ENCODE measurements around the gene TMEM59L.

Gene TMEM59L

DNA sequence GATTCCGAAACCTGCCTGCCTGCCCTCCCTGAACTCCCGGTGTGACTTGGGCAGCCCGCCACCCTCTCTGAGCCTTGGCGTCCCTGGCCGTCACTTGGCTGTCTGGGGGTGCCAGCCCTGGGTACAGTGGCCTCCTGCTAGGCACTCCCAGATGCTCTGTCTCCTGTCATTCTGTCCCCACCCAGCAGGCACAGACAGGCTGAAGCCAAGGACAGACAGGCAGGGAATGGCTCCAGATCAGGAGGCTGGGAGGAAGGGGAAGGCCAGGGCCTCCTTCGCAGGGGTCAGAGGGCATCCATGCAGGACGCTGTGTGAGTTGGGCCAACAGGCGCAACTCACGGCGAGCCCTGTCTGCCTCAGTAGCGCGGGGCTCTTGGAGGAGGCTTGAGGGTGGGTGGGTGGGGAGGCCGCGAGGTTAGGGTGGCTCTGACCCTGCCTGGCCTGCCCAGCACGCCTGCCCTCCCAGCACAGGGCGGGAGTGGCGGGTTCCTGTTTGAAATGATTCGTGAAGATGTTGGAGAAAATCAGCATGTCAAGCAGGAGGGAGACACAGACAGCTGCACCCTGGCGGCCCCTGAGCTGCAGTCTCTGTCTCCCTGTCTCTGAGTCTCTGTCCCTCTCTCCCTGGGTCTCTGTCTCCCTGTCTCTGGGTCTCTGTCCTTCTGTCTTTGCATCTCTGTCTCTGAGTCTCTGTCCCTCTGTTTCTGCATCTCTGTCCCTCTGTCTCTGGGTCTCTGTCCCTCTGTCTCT lies 43.8 kb downstream of the TMEM59L start:
- in situ Hi-C loops (cut with MboI; ENCODE audit: low sequenced_read_pairs) = no loop called here

DNA sequence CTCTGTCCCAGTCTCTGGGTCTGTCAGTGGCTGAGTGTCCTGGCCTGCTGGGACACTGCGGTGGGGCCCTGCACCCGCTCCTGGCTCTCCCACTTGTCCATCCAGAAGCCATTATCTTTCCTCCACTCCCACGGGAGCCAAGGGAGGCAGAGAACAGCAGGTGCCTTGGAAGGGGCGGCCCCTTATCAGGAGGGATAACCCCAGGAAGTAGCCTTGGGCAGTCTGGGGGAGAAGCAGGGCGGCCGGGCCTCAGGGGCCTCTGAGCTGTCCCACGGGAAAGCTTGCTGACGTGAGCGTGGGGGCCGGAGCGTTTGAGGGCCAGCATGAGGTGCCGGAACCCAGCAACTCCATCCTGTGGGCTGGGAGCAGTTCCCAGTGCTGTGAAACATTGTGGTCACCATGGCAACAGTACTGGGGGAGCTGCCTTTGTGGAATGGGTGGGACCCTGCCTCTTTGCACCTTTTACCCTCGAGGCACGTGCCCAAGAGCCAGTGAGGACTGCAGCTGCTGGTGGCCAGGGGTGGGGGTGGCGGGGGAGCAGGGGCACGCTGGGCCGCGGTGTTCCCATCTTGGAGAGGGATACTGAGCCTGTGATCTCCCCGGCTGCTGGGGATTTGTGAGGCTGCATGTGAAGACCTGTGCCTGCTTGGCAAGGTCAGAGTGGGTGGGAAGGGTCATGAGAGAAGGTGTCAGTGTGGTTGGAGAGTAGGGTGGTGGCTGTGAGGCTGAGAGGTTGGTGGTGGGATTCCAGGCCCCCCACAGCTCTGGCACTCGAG lies 45.1 kb downstream of the TMEM59L start:
- in situ Hi-C loops (cut with MboI; ENCODE audit: low sequenced_read_pairs) = no loop called here

DNA sequence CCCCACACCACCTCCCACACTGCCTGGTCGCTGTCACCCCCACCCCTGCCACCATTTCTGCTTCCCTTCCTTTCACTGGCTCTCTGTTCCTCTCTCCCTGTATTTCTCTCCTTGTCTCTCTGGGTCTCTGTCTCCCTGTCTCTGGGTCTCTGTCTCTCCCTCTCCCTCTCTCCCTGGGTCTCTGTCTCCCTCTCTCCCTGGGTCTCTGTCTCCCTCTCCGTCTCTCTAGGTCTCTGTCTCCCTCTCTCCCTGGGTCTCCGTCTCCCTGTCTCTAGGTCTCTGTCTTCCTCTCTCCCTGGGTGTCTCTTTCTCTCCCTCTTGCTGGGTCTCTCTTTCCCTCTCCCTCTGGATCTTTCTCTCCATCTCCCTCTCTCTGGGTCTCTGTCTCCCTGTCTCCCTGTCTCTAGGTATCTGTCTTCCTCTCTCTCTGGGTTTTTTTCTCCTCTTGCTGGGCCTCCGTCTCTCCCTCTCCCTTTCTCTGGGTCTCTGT lies 45.7 kb downstream of the TMEM59L start:
- in situ Hi-C loops (cut with MboI; ENCODE audit: low sequenced_read_pairs) = no loop called here

DNA sequence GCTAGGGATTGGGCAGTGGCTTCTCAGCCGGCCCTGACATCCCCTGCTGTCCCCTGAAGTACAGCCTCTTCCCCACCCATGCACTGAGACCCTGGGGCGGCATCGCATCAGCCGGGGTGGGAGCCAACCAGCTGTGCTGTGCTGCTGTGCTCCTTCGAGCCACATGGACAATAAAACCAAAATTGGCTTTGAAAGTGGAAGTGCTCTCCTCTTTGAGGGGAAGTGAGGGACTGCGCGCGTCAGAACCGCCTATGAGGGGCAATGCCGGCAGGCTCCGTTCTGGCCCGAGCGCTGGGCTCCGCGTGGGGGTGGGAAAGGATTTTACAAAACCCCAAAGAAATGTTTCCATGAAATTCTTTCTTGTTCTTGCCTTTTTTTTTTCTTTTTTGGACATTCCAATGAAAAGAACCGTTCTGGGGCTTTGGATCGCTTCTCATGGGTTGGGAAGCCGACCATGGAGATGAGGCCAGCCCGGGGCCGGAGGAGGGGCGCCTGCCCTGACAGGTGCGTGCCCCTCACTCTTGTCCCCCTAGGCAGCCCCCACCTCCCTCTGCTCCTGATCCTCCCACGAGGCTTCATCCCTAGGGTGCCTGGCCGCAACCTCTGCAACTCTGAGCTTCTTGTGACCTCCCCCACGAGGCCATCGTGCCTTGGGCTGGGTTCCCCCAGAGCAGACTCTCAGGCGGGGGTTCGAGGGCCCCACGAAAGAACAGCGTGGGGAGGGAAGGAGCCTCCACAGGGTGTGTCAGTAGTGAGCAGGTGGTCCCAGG lies 46.8 kb downstream of the TMEM59L start:
- in situ Hi-C loops (cut with MboI; ENCODE audit: low sequenced_read_pairs) = no loop called here

DNA sequence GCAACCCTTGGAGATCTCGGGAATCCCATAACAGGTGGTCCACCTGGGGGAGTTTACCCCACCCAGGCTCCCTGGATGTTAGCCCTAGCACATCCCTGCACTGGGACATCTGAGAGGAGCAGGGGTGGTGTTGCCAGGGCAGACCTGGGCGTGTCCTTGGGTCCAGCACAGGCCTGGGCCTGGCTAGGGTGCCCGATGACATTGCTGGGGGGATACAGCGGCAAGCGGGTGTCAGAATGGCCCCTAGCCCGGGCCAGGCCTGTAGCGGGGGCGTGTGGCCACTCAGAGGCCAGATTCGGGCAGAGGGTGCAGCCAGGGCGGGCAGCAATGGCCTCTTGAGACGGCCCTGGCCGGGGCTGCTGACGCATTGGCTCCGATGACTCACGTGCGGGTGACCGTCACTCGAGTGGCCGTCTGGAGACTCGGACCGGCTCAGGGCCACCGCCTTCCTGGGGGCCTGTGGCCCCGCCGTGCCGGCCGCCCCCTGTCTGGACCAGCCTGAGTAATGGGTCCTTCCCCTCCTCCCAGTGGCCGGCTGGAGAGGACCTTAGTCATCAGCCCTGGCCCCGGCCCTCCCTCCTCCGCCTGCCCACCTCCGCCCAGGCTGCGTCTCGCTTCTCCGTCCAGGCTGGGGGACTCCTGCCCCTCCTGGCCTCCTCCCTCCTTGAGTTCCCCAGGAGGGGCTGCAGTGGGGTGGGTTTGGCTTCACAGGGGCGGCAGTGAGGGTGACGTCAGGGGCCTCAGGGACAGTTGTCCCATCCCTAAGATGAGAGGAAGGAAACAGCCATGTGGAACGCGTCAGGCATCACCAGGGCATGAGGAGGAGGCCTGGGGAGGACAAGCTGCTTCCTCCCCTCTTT lies 47.6 kb downstream of the TMEM59L start:
- in situ Hi-C loops (cut with MboI; ENCODE audit: low sequenced_read_pairs) = no loop called here

DNA sequence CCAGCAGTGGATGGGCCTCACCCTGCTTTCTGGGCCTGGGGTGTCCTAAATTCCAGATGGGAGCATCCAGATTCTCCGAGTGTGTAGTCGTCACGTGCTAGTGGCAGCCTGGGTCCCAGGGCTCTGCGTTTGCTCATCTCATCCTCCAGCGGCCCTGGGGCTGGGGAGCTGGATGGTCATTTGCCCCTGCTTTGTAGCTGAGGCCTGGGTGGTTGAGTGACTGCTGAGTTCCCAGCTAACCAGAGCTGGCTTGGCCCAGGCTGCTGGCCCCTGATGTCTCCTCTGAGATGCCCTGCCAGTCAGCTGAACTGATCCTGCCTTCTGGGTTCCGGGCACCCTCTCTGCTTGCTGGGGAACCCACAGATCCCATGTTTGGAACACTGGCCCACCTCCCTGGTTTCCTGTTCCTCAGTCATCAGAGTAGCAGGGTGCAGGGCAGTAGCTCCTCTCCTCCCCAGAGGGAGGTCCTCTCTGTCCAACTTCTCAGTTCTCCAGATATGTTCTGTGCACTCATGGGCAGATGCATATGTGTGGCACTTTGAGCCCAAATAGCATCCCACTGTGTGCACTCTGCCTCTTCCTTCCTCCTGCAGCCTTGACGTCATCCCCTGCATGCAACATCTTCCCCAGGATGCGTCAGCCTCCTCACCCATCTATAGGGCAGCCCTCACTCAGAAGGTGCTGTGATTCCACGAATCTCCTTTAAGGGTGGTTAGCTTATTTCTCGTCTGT lies 48.4 kb downstream of the TMEM59L start:
- in situ Hi-C loops (cut with MboI; ENCODE audit: low sequenced_read_pairs) = no loop called here

DNA sequence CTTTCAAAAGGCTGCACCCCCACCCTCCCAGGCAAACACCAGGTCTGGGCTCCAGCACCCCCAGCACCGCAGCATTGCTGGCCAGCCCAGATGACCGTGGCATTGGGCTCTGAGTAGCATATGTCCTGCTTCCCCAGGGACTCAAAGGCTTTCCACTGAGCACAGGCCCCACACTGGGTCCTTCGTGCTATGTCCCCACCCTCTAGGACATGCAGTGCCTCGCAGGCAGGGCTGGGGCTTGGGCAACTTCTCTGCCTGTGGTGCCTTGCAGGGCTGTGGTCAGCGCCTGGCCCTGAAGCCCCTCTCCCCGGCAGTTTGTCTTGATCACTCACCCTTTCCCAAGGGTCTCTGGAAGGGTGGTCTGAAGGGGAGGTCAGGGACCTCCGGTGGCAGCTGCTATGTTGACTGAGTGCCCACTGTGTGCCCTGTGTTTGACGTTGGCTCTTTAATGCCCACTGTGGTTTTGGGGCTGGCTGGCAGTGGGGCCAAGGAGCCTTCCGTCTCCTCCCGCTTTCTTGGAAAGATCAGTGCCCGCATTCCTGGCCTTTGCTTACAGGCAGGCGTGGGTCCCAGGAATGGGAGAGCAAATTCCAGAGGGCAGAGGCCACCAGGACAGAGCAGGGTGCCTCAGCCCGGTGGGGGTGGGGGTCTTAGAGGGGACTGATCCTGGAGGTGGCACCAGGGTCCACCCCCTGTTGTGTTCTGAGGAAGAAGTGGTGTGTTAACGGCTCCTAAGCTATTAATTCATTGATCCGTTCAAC lies 50.5 kb downstream of the TMEM59L start:
- in situ Hi-C loops (cut with MboI; ENCODE audit: low sequenced_read_pairs) = no loop called here

DNA sequence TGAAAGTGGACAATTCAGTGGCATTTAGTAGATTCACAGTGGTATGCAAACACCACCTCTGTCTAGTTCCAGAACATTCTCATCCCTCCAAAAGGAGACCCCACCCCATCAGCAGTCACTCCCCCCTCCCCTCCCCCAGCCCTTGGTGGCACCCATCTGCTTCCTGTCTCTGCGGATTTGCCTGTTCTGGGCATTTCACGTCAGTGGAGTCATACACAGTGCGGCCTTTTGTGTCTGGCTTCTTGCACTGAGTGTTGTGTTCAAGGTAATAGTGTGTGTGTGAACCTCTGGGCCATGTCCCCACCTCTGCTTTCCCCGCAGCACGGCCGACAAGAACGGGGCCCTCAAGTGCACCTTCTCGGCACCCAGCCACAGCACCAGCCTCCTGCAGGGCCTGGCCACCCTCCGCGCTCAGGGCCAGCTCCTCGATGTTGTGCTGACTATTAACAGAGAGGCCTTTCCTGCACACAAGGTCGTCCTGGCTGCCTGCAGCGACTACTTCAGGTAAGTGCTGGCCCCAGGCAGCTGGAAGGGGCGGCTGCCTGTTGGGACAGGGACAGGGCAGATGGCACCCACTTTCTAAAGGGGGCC lies 51.4 kb downstream of the TMEM59L start:
- in situ Hi-C loops (cut with MboI; ENCODE audit: low sequenced_read_pairs) = no loop called here

DNA sequence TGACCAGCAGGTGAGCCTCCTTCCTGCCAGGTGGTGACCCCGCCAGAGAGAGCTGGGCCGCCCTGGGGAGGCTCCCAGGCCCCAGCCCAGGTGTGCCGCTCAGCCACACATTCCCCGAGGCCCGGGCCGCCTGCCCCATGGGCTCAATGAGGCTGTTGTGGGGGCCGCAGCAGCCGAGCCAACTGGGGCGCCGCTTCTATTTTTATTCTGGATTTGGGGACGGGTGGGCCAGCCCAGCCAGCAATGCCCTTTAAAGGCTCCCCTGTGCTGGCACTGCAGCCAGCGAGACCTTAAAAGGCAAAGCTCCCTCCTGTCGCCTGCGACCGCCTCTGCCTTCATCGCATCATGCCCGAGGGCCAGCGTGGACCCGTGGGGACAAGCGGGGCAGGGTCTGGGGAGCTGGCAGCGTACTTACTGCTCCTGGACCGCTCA lies 53.1 kb downstream of the TMEM59L start:
- in situ Hi-C loops (cut with MboI; ENCODE audit: low sequenced_read_pairs) = no loop called here

DNA sequence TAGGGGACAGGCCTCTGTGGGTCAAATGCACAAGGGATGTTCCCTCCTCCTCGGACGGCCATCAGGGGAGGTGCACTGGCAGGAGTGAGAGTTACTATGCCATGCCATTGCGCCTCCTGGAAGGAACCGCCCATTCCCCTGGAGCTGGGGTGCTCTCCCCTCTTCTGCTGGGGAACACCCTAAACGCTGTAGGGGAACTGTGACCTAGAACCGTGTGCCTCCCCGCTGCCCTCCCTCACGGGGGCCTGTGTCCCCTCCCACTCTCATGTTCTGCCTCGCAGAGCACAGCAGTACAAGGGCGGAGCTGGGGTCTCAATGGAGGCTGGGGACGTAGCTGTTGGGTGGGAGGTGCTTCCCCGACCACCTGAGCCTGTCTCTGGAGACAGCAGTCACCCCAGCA lies 53.6 kb downstream of the TMEM59L start:
- in situ Hi-C loops (cut with MboI; ENCODE audit: low sequenced_read_pairs) = no loop called here

DNA sequence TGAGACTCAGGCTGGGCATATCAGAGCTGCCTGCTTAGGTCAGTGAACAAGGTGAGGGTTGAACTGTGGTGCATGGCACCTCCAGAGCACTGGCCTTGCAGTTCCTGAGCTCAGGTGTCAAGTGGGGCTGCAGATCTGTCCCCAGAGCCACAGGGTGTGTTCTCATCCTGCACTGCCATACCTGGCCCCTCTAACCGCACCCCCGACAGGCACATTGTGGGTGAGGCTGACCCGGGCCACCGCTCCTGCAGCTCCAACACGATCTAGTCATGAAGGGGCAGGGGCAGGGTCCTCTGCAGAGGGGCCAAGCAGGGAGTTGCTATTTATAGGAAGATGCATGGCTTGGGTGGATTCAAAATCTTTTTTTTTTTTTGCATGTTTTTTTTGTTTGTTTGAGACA lies 54.1 kb downstream of the TMEM59L start:
- in situ Hi-C loops (cut with MboI; ENCODE audit: low sequenced_read_pairs) = no loop called here

DNA sequence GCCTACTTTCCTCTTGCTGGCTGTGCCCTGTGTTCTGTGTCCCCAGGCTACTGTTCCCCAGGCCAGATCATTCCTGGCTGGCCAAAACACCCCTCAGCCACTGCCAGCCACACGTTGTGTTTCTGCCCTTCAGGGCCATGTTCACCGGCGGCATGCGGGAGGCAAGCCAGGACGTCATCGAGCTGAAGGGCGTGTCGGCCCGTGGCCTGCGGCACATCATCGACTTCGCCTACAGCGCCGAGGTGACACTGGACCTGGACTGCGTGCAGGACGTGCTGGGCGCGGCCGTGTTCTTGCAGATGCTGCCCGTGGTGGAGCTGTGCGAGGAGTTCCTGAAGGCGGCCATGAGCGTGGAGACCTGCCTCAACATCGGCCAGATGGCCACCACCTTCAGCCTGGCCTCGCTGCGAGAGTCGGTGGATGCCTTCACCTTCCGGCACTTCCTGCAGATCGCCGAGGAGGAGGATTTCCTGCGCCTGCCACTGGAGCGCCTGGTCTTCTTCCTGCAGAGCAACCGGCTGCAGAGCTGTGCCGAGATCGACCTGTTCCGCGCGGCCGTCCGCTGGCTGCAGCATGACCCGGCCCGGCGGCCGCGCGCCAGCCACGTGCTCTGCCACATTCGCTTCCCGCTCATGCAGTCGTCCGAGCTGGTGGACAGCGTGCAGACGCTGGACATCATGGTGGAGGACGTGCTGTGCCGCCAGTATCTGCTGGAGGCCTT lies 55.0 kb downstream of the TMEM59L start:
- in situ Hi-C loops (cut with MboI; ENCODE audit: low sequenced_read_pairs) = no loop called here

DNA sequence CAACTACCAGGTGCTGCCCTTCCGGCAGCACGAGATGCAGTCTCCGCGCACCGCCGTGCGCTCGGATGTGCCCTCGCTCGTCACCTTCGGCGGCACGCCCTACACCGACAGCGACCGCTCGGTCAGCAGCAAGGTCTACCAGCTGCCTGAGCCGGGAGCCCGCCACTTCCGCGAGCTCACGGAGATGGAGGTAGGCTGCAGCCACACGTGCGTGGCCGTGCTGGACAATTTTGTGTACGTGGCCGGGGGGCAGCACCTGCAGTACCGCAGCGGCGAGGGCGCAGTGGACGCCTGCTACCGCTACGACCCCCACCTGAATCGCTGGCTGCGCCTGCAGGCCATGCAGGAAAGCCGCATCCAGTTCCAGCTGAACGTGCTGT lies 55.6 kb downstream of the TMEM59L start:
- in situ Hi-C loops (cut with MboI; ENCODE audit: low sequenced_read_pairs) = no loop called here

DNA sequence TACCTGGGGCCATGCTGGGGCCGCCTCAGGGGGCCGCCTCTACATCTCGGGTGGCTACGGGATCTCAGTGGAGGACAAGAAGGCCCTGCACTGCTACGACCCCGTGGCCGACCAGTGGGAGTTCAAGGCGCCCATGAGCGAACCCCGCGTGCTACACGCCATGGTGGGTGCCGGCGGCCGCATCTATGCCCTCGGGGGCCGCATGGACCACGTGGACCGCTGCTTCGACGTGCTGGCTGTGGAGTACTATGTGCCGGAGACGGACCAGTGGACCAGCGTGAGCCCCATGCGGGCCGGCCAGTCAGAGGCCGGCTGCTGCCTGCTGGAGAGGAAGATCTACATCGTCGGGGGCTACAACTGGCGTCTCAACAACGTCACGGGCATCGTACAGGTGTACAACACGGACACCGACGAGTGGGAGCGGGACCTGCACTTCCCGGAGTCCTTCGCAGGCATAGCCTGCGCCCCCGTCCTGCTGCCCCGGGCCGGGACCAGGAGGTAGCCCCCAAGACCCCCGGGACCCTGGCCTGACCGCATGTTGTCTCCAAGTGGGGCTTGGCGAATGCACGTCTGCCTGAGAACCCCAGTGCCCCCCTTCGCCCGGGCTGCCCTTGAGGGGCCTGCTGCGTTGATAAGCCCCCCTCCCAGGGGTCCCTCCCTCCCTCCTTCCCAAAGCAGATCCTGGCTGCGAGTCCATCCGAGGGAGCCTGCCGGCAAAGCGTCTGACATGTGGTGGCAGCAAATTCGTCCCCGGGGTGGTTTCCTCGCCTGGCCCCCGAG lies 56.3 kb downstream of the TMEM59L start:
- in situ Hi-C loops (cut with MboI; ENCODE audit: low sequenced_read_pairs) = no loop called here

DNA sequence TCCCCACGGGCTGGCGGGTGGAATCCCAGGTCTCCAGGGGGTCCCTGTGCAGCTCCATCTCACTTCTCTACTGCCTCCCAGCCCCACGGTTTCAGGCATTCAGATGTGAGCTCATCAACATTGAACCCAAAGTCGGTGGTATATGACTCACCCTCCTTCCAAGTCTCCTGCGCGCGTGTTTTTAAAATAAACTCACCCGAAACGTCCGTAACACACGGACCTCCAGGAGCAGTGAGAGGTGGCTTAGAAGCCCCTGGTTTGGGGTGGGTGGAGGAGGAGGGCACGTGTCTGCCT lies 56.8 kb downstream of the TMEM59L start:
- in situ Hi-C loops (cut with MboI; ENCODE audit: low sequenced_read_pairs) = no loop called here

DNA sequence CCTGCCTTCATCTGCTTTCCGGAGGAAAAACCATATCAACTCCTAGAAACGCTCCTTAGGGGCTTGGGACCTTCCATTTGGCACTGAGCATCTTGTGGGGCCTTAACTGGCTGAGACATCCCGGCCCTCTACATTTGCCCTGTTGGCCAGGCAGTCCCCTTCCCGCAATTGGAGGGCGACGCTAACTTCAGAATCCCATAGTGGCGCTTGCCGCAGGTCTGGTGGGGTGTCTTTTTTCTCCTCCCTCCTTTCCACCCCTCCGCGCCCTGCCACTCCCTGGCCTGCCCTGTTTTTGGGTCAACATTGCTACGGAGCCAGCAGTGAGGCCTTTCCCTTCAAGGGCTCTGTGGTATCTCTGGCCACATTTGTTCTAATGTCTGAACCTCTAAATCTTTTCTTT lies 57.2 kb downstream of the TMEM59L start:
- in situ Hi-C loops (cut with MboI; ENCODE audit: low sequenced_read_pairs) = no loop called here

DNA sequence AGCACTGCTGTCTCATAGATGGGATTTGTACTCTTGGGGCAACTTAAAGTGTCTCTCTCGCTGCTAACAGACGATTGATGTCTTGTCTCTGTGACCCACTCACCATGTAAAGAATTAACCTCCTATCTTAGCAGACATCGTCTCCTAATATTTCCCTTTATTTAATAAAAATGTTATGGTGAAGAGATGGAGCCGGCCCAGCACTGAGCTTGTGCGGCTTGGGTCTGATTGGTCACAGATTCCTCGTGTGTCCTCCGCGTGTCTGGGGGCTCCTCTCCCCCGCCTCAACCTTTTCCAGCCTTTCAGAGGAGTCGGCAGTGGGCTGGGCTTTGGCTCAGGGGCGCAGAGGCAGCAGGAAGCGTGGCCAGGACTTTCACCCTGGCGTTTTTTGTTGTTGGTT lies 57.6 kb downstream of the TMEM59L start:
- in situ Hi-C loops (cut with MboI; ENCODE audit: low sequenced_read_pairs) = no loop called here
